T47D (cell line): ENCODE results near the gene CAPN11.
"Not testable (repeated sequence)": the region's sequence is repeated elsewhere in the genome, so short reads cannot be mapped to it uniquely, and the experiment has no call there.

Source experiments
- DNase-seq, 2 experiments: peaks; one replicate each; pipeline versions ENCODE4 v3.0.0 to v3.0.0-alpha.2; 2011 to 2012; ENCODE audit warnings: low read depth in 1 of 2, low spot score in 1 of 2
- JUND ChIP-seq: IDR thresholded peaks from 2 replicates; pipeline ENCODE4 v1.6.1; 2012; ENCODE audit warnings: low read depth
- in situ Hi-C: cut with HindIII; loops from 2 replicates; pipeline ENCODE4 v1.10.0; 2016; ENCODE audit warnings: low sequenced_read_pairs, low pct_unique_long_range_greater_than_20kb

The CAPN11 gene

GRCh38 chr6:44135875-44136274 lies 22.7 kb upstream of the CAPN11 start:
- in situ Hi-C loops = no loop called here
- TF ChIP-seq JUND = no peak
- no peak for DNase-seq

- TF ChIP-seq JUND = no peak
- in situ Hi-C loops = no loop called here
- no peak for DNase-seq
Observed at GRCh38 chr6:44138717-44139350, 19.8 kb upstream of the CAPN11 start.

GRCh38 chr6:44139351-44139743 lies 19.3 kb upstream of the CAPN11 start:
- DNase-seq = no peak
- no peak for TF ChIP-seq JUND
- in situ Hi-C loops = no loop called here

GRCh38 chr6:44142835-44143234 lies 15.8 kb upstream of the CAPN11 start:
- no peak for DNase-seq
- TF ChIP-seq JUND = no peak
- in situ Hi-C loops = no loop called here

- no peak for DNase-seq
- in situ Hi-C loops = no loop called here
- no peak for TF ChIP-seq JUND
Observed at GRCh38 chr6:44143731-44144130, 14.9 kb upstream of the CAPN11 start.

GRCh38 chr6:44144536-44144935 lies 14.1 kb upstream of the CAPN11 start:
- DNase-seq, in situ Hi-C loops: not testable (repeated sequence)

- in situ Hi-C loops = no loop called here
- no peak for DNase-seq
- TF ChIP-seq JUND = no peak
Observed at GRCh38 chr6:44145839-44146238, 12.8 kb upstream of the CAPN11 start.

GRCh38 chr6:44146685-44147084 lies 11.9 kb upstream of the CAPN11 start:
- no peak for DNase-seq
- no peak for TF ChIP-seq JUND
- in situ Hi-C loops = no loop called here

- TF ChIP-seq JUND = no peak
- DNase-seq = no peak
- in situ Hi-C loops = no loop called here
Observed at GRCh38 chr6:44147256-44147655, 11.4 kb upstream of the CAPN11 start.

GRCh38 chr6:44148306-44148705 lies 10.3 kb upstream of the CAPN11 start:
- in situ Hi-C loops = no loop called here
- TF ChIP-seq JUND = no peak
- no peak for DNase-seq

GRCh38 chr6:44149369-44150012 lies 9.1 kb upstream of the CAPN11 start:
- in situ Hi-C loops = no loop called here
- TF ChIP-seq JUND = no peak
- no peak for DNase-seq

- no peak for DNase-seq
- no peak for TF ChIP-seq JUND
- in situ Hi-C loops = no loop called here
Observed at GRCh38 chr6:44150317-44150917, 8.2 kb upstream of the CAPN11 start.

- TF ChIP-seq JUND = no peak
- in situ Hi-C loops = no loop called here
- DNase-seq = peak; percentile 56 to 61
Observed at GRCh38 chr6:44151348-44152108, 7.1 kb upstream of the CAPN11 start.
